Activated naive CD4-positive, alpha-beta T cell treated with anti-CD3 and anti-CD28 coated beads for 36 hours (primary cell): ENCODE data around the gene RUBCNL. TPM values are rescaled to one million over a fixed set of nuclear protein-coding genes. Genes with fewer than 3 reads are reported as not detected.

ENCODE experiments used
- CTCF ChIA-PET: fragments of 350-600 bp; sonication (Branson Sonifier 250); formaldehyde crosslinking; loops from one replicate; lab custom pipeline; 2021; ENCODE audit warnings: antibody characterized with exemption; lab: Charles Lee
- DNase-seq: peaks from one replicate; pipeline ENCODE4 v3.0.0-alpha.2; 2020
- H3K27ac Mint-ChIP-seq: one replicate; pipeline ENCODE4 v1.8.0; 2021; ENCODE audit warnings: mild to moderate bottlenecking, mixed read lengths
- H3K27me3 Mint-ChIP-seq: one replicate; pipeline ENCODE4 v1.8.0; 2021; ENCODE audit warnings: low read depth, mixed read lengths
- H3K36me3 Mint-ChIP-seq: one replicate; pipeline ENCODE4 v1.8.0; 2021; ENCODE audit warnings: low read depth, mixed read lengths
- H3K4me1 Mint-ChIP-seq: one replicate; pipeline ENCODE4 v1.8.0; 2021; ENCODE audit warnings: low read depth, mixed read lengths
- H3K4me3 Mint-ChIP-seq: one replicate; pipeline ENCODE4 v1.8.0; 2021; ENCODE audit warnings: mild to moderate bottlenecking, moderate library complexity, mixed read lengths
- H3K9me3 Mint-ChIP-seq: one replicate; pipeline ENCODE4 v1.8.0; 2021; ENCODE audit warnings: mixed read lengths
- intact Hi-C: fragments of 100-400 bp; cut with micrococcal nuclease; formaldehyde crosslinking; loops from one replicate; pipeline ENCODE4 v1.15.1; 2023
- total RNA-seq, 2 experiments: library from RNA; stranded (reverse); gene quantifications; one replicate each; pipeline ENCODE4 v1.2.3, GENCODE V29; 2021

RUBCNL gene
- total RNA-seq, 2 experiments from 2014 or later, result 3.6 to 3.7 TPM

DNA sequence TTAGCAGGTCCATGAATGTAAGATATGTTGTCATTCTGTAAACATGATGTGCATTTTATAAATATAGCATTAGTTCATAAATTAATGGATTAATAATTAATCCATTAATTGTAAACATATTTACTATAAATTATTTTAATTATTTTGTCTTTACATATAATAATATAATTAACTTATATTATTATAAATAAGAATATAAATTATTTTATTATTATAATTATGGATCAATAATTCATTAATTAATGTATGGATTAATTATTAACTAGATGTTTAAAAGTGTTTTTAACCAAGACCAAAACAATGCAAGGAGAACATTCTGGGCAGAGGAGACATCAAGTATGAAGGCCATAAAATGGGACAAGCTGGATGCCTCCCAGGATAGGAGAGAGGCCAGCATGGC is 72.0 kb downstream of the RUBCNL start:
- H3K9me3 Mint-ChIP-seq, result peaks cover 3% of the 10 kb centered on the region
- peaks cover 44% of the 10 kb centered on the region for H3K36me3 Mint-ChIP-seq
- H3K27ac Mint-ChIP-seq, result peak overlapping the region; percentile 0
- no peak for DNase-seq
- H3K4me3 Mint-ChIP-seq, result no peak overlapping the region
- no peaks in the 10 kb centered on the region for H3K27me3 Mint-ChIP-seq
- peaks cover 50% of the 10 kb centered on the region for H3K4me1 Mint-ChIP-seq
- intact Hi-C loops, result loop anchor here (1.0 kb wide), 1 partner anchor 19 kb away; no protein-coding TSS in a partner anchor
- CTCF ChIA-PET, result no interaction called here

DNA sequence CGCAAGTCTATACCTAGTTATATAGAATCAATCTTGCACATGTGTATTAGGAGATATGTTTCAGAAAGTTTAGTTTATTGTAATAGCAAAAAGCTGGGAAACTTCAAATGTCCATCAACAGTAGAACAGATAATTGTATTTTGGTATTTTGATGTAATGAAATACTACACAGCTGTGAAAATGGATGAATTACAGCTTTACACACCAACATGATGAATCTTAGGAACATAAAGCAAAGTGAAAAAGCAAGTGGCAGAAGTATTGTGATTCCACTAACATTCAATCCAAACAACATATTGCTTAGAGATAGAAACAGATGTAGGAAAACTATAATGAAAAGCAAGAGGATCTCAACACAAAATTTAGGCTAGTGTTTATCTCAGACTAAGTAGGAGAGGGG is 72.5 kb downstream of the RUBCNL start:
- DNase-seq, result no peak
- intact Hi-C loops, result no loop called here
- H3K27ac Mint-ChIP-seq, result no peak overlapping the region
- H3K27me3 Mint-ChIP-seq, result no peaks in the 10 kb centered on the region
- peaks cover 3% of the 10 kb centered on the region for H3K9me3 Mint-ChIP-seq
- CTCF ChIA-PET, result interaction anchor here (1.0 to 1.1 kb wide), 3 partner anchors 10 to 27 kb away, joined by 3 read pairs; no protein-coding TSS in a partner anchor
- peaks cover 47% of the 10 kb centered on the region for H3K36me3 Mint-ChIP-seq
- peaks cover 53% of the 10 kb centered on the region for H3K4me1 Mint-ChIP-seq
- H3K4me3 Mint-ChIP-seq, result no peak overlapping the region

DNA sequence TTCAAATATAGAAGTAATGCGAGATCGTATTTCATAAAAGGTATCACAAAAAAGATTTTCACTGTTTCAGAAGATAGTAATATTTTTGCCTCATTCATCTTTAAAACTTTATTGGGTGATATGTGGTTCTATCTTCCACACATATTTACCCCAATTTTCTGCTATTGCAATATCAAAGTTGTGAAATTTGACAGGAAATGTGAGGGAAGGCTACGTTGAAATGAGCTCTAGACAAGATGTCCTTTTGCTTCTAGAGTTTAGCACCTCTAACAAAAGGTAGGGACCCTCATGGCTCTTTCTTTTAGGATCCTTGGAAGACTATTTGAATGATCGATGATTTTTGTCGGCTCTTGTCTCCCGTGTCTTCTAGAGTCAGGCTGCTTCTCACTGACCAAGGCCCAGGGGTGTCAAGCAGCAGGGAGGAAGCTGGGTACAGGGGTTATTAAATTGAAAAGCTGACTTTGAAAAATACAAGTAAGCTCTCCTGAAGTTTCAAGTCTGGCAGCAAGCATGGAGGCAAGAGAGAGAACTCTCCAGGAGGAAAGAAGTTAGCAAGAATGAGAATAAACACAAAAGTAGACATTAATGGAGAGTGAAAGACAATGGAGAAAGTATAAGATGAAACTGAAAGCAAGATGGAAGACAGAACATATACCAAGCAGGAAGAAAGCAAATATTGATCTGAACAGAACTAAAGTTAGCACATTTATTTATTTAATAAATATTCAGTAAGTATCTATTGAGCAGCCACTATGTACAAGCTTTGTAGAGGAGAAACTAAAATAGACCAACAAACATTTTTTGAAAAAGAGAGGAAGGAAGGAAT is 73.4 kb downstream of the RUBCNL start:
- intact Hi-C loops, result no loop called here

DNA sequence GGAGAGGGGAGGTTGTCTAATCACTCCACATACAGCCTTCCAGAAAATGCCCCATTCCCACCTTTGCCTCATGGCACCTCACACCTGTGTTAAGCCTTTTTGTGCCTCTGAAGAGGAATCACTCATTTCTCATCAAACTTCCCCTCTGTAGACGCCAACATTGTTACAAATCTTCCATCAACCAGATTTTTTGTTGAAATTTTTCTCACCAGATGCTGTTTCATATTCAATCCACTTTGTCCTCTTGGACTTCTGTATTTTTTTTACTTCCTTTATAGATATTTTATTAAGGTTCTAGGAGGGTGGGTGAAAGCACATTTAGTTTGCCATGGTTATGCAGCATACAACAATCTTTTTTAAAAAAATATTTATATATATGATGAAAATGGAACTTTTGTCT is 74.0 kb downstream of the RUBCNL start:
- Mint-ChIP-seq H3K27ac (no peak overlapping the region), H3K4me3 (no peak overlapping the region), H3K36me3 (peaks cover 54% of the 10 kb centered on the region), H3K27me3 (no peaks in the 10 kb centered on the region), H3K9me3 (peaks cover 3% of the 10 kb centered on the region), H3K4me1 (peaks cover 42% of the 10 kb centered on the region)
- CTCF ChIA-PET, result interaction anchor here (0.9 to 1.2 kb wide), 2 partner anchors 17 to 21 kb away, joined by 3 read pairs; no protein-coding TSS in a partner anchor
- DNase-seq, result no peak
- intact Hi-C loops, result no loop called here

More for the DNA sequence above, 73.4 kb downstream of the RUBCNL start:
- Mint-ChIP-seq H3K27ac (peak overlapping the region; percentile 65), H3K36me3 (peaks cover 50% of the 10 kb centered on the region), H3K4me1 (peaks cover 47% of the 10 kb centered on the region), H3K4me3 (peak overlapping the region; percentile 49), H3K27me3 (no peaks in the 10 kb centered on the region), H3K9me3 (peaks cover 3% of the 10 kb centered on the region)
- no peak for DNase-seq
- CTCF ChIA-PET, result interaction anchor here (0.6 to 1.2 kb wide), 5 partner anchors 9 to 35 kb away, joined by 3 read pairs; no protein-coding TSS in a partner anchor

DNA sequence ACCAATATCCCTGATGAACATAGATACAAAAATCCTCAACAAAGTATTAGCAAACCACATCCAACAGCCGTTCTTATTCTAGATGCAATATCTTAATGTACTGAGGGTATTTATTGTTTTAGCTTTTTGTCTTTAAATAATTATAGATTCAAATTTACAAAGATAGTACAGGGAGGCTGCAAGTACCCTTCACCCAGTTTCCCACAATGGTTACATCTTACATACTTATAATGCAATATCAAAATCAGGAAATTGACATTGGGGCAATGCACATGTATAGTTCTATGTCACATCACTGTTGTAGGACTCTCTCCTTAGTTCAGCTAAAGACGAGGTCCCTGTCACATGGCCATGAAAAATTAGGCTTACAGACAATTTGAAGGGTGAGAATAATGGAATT is 75.8 kb downstream of the RUBCNL start:
- Mint-ChIP-seq H3K27ac (no peak overlapping the region), H3K4me1 (peaks cover 34% of the 10 kb centered on the region), H3K36me3 (peaks cover 48% of the 10 kb centered on the region), H3K4me3 (no peak overlapping the region), H3K9me3 (peaks cover 3% of the 10 kb centered on the region), H3K27me3 (no peaks in the 10 kb centered on the region)
- no peak for DNase-seq
- intact Hi-C loops, result no loop called here
- CTCF ChIA-PET, result interaction anchor here (2.6 kb wide), 1 partner anchor 15 kb away, joined by 6 read pairs; no protein-coding TSS in a partner anchor

DNA sequence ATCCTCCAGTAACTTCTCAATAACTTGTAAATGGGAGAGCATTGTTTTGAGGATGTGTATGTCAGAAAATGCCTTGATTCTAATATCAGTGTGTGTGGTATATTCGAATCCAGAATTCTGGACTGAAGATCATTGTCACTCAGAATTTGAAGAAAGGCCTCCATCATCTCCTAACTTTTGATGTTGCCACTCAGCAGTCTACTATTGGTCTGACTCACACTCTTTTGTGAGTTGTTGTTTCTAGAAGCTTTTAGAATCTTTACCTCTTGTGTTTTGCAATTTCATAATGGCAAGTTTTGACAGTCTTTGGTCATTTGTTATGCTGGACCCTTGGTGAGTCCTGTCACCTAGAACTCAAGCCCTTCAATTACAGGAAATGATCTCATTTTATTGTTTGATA is 77.0 kb downstream of the RUBCNL start:
- intact Hi-C loops, result no loop called here
- Mint-ChIP-seq H3K27me3 (no peaks in the 10 kb centered on the region), H3K4me3 (no peak overlapping the region), H3K36me3 (peaks cover 39% of the 10 kb centered on the region), H3K9me3 (peaks cover 3% of the 10 kb centered on the region), H3K27ac (no peak overlapping the region), H3K4me1 (peaks cover 29% of the 10 kb centered on the region)
- no peak for DNase-seq
- CTCF ChIA-PET, result interaction anchor here (1.4 to 2.6 kb wide), 2 partner anchors 8 to 14 kb away, joined by 3 to 6 read pairs; no protein-coding TSS in a partner anchor

DNA sequence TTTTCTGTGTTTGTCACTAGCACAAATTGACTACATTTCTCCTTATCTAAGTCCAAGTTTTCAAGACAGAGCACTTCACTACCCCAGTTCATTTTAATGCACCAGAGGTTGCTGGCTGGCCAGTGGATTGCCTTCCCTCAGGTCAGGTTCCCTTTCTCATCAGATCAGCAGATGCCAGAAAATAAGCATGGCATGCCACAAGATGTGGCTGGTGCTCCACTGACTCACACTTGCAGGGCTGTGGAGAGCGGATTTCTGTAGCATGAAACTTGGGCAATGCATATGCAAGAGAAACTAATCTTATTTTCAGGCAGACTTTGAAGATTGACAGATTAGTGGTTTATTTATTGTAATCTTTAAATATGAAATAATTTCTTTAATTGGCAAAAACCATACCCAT is 79.5 kb downstream of the RUBCNL start:
- peaks cover 30% of the 10 kb centered on the region for H3K4me1 Mint-ChIP-seq
- H3K27me3 Mint-ChIP-seq, result no peaks in the 10 kb centered on the region
- H3K36me3 Mint-ChIP-seq, result peaks cover 25% of the 10 kb centered on the region
- H3K27ac Mint-ChIP-seq, result no peak overlapping the region
- intact Hi-C loops, result no loop called here
- DNase-seq, result no peak
- peaks cover 3% of the 10 kb centered on the region for H3K9me3 Mint-ChIP-seq
- CTCF ChIA-PET, result no interaction called here
- no peak overlapping the region for H3K4me3 Mint-ChIP-seq

DNA sequence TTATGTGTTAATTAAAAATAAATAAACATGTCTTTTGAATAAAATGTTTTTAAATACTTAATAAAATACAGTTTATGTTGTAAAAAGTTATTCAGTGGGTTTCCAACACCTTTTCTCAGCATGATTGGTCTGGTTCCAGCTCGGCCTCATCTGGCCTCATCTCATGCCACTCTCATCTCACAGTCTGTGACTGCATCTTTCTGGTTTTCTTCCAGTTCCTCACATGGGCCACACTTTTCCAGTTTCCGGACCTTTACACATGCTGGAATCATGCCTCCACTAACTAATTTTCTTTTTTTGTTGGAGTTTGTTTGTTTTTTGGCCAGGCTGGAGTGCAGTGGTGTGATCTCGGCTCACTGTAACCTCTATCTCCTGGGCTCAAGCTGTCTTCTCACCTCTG is 82.5 kb downstream of the RUBCNL start:
- Mint-ChIP-seq H3K4me3 (no peak overlapping the region), H3K27ac (no peak overlapping the region), H3K36me3 (peaks cover 12% of the 10 kb centered on the region), H3K9me3 (peaks cover 5% of the 10 kb centered on the region), H3K27me3 (no peaks in the 10 kb centered on the region), H3K4me1 (peaks cover 23% of the 10 kb centered on the region)
- CTCF ChIA-PET, result interaction anchor here (0.5 to 1.7 kb wide), 5 partner anchors 10 to 208 kb away, joined by 3 to 5 read pairs (median 3); no protein-coding TSS in a partner anchor
- intact Hi-C loops, result no loop called here
- DNase-seq, result no peak

DNA sequence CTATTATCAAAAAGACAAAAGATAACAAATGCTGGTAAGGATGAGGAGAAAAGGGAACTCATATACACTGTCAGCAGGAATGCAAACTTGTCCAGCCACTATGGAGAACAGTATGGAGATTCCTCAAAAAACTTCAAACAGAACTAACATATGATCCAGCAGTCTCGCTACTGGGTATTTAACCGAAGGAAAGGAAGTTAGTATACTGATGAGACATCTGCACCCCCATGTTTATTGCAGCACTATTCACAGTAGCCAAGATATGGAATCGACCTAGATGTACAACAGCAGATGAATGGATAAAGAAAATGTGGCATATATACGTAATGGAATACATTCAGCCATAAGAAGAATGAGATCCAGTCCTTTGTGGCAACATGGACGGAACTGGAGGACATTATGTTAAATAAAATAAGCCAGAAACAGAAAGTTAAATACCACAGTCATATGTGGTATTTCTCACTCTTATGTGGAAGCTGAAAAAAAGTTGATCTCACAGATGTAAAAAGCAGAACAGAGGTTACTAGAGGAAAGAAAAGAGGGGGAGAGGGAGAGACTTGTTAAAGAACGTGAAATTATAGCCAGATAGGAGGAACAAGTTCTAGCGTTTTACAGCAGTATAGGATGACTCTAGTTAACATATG is 83.2 kb downstream of the RUBCNL start:
- no peak for DNase-seq

DNA sequence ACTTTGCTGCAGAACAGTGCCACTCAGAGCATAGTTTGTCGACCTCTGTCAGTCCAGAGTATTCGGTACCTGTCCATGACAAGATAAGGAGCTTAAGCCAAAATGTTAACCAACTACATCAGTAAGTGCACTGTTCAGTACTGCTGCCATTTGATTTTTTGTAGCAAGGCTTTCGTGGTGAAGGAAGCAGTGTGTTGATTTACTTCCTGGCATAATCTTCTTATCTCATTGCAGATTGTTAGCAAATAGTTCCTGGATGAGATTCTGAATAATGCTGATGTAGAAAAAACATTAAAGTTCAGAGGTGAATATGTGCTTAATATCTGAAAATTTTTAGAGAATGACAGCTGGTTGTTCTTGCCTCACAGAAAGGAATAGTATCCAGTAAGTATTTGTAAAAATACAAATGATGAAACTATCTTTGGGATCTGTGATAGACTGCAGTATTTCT is 89.7 kb downstream of the RUBCNL start:
- Mint-ChIP-seq H3K27me3 (no peaks in the 10 kb centered on the region), H3K9me3 (peaks cover 5% of the 10 kb centered on the region), H3K27ac (peak overlapping the region; percentile 94), H3K4me3 (no peak overlapping the region), H3K36me3 (peaks cover 7% of the 10 kb centered on the region), H3K4me1 (peaks cover 53% of the 10 kb centered on the region)
- no peak for DNase-seq
- intact Hi-C loops, result loop anchor here (2.0 to 10.0 kb wide), 3 partner anchors 57 to 933 kb away; partner anchors contain the start of gene ZC3H13
- CTCF ChIA-PET, result interaction anchor here (0.7 to 3.4 kb wide), 3 partner anchors 24 to 112 kb away, joined by 3 to 27 read pairs (median 5); no protein-coding TSS in a partner anchor

More for the DNA sequence above, 83.2 kb downstream of the RUBCNL start:
- Mint-ChIP-seq H3K27me3 (no peaks in the 10 kb centered on the region), H3K27ac (peak overlapping the region; percentile 3), H3K36me3 (peaks cover 9% of the 10 kb centered on the region), H3K4me1 (peaks cover 27% of the 10 kb centered on the region), H3K4me3 (peak overlapping the region; percentile 51), H3K9me3 (peaks cover 6% of the 10 kb centered on the region)
- CTCF ChIA-PET, result interaction anchor here (0.5 to 1.7 kb wide), 6 partner anchors 10 to 207 kb away, joined by 3 to 5 read pairs (median 4); no protein-coding TSS in a partner anchor
- intact Hi-C loops, result no loop called here

DNA sequence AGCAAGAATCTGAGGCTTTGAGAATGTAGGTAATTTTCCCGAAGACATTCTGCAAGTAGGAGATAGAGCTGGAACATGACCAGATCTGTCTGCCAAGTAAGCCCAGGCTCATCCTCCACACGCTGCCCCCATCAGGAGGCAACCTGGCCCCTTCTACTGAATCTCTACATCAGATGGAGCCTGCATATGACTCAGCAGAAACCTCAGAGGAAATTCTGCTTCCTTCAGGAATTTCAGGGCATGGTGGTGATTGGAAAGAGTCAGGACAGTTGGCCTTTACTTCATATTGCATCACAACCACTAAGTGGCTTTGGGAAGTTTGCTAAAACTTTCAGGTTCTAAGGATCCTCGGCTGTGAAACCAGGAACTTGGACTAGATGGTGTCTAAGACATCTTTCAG is 90.1 kb downstream of the RUBCNL start:
- H3K4me1 Mint-ChIP-seq, result peaks cover 53% of the 10 kb centered on the region
- DNase-seq, result no peak
- H3K36me3 Mint-ChIP-seq, result peaks cover 5% of the 10 kb centered on the region
- CTCF ChIA-PET, result interaction anchor here (0.7 to 3.4 kb wide), 4 partner anchors 24 to 126 kb away, joined by 3 to 27 read pairs (median 4); no protein-coding TSS in a partner anchor
- peaks cover 1% of the 10 kb centered on the region for H3K9me3 Mint-ChIP-seq
- H3K27ac Mint-ChIP-seq, result peak overlapping the region; percentile 94
- intact Hi-C loops, result loop anchor here (1.0 to 10.0 kb wide), 6 partner anchors 18 to 932 kb away; partner anchors contain the start of genes LCP1 and ZC3H13
- no peak overlapping the region for H3K4me3 Mint-ChIP-seq
- no peaks in the 10 kb centered on the region for H3K27me3 Mint-ChIP-seq
